K562 (cell line): ENCODE data around the gene TSPYL4. TPM values are rescaled to one million over a fixed set of nuclear protein-coding genes. Genes with fewer than 3 reads are reported as not detected.

Experiments
- EP300 ChIP-seq: IDR thresholded peaks from 2 replicates; pipeline ENCODE4 v1.6.1; 2012; ENCODE audit warnings: low read length, improper control_type of control experiment
- HNRNPH1 ChIP-seq: fragments of 200-400 bp; formaldehyde crosslinking; optimal IDR thresholded peaks from 2 replicates; pipeline ENCODE3; 2017; ENCODE audit warnings: low read depth, mild to moderate bottlenecking, low read length, moderate library complexity
- HOXB6 ChIP-seq: fragments of 250-450 bp; sonication (Bioruptor Pico); IDR thresholded peaks from 2 replicates; pipeline ENCODE4 v1.5.1; 2022; ENCODE audit warnings: mild to moderate bottlenecking, borderline replicate concordance
- MYNN ChIP-seq, 2 experiments: sonication (generic); formaldehyde crosslinking in 1 of 2; IDR thresholded peaks; 2 replicates each; pipeline versions ENCODE4 v1.5.0 to v1.6.1; 2016 to 2020; ENCODE audit warnings: antibody characterized with exemption in 1 of 2, missing genetic modification reagents in 1 of 2
- REST ChIP-seq, 2 experiments: fragments of 450-650 bp; formaldehyde crosslinking in 1 of 2; IDR thresholded peaks; 2 replicates each; pipeline versions ENCODE4 v1.4.0 to v1.6.1; 2014 to 2020; ENCODE audit warnings: mild to moderate bottlenecking in 2 of 2, borderline replicate concordance in 1 of 2, low read depth in 1 of 2
- SIRT6 ChIP-seq: IDR thresholded peaks from one replicate; pipeline ENCODE4 v1.6.1; 2012; ENCODE audit warnings: low read depth, mild to moderate bottlenecking, control low read depth, inconsistent platforms, low read length, moderate library complexity
- SMARCA4 ChIP-seq: fragments of 450-650 bp; IDR thresholded peaks from 2 replicates; pipeline ENCODE4 v1.6.1; 2016
- SMARCA5 ChIP-seq: fragments of 450-650 bp; IDR thresholded peaks from 2 replicates; pipeline ENCODE4 v1.6.1; 2016
- TBL1XR1 ChIP-seq, 2 experiments: IDR thresholded peaks; 2 replicates each; pipeline ENCODE4 v1.6.1; 2012; ENCODE audit warnings: improper control_type of control experiment in 2 of 2, low read length in 2 of 2, mild to moderate bottlenecking in 1 of 2
- TOE1 ChIP-seq, 2 experiments: fragments of 450-650 bp in 1 of 2; sonication (generic) in 1 of 2; formaldehyde crosslinking in 1 of 2; IDR thresholded peaks; 2 replicates each; pipeline versions ENCODE4 v1.7.1 to v1.8.0; 2016 to 2022; ENCODE audit warnings: borderline replicate concordance in 2 of 2, mild to moderate bottlenecking in 2 of 2, antibody characterized with exemption in 1 of 2, inconsistent platforms in 1 of 2, low read depth in 1 of 2, missing genetic modification reagents in 1 of 2, moderate library complexity in 1 of 2
- ZBTB1 ChIP-seq: sonication (generic); formaldehyde crosslinking; IDR thresholded peaks from 2 replicates; pipeline ENCODE4 v1.8.1; 2023; ENCODE audit warnings: missing genetic modification reagents, low read depth, mild to moderate bottlenecking, borderline replicate concordance
- ZBTB17 ChIP-seq: fragments of 450-650 bp; formaldehyde crosslinking; IDR thresholded peaks from 2 replicates; pipeline ENCODE4 v1.4.0; 2020; ENCODE audit warnings: mild to moderate bottlenecking
- ZFP36 ChIP-seq: fragments of 150-350 bp; IDR thresholded peaks from 2 replicates; pipeline ENCODE4 v1.6.1; 2018; ENCODE audit warnings: low read length, low read depth; ENCODE audit not compliant: partially characterized antibody
- ZNF277 ChIP-seq: fragments of 250-450 bp; sonication (Bioruptor Pico); IDR thresholded peaks from 2 replicates; pipeline ENCODE4 v1.8.0; 2022; ENCODE audit warnings: inconsistent platforms, mild to moderate bottlenecking, moderate library complexity, borderline replicate concordance
- ZNF740 ChIP-seq, 3 experiments: fragments of 200-800 bp in 1 of 3; sonication (Bioruptor generic) in 1 of 3; sonication (generic) in 1 of 3; formaldehyde crosslinking in 1 of 3; IDR thresholded peaks; 2 replicates each; pipeline versions ENCODE4 v1.6.1 to v1.8.0; 2016 to 2022; ENCODE audit warnings: mild to moderate bottlenecking in 2 of 3, missing compliant biosample characterization in 2 of 3, missing genetic modification characterization in 2 of 3, missing genetic modification reagents in 1 of 3
- ZNF75A ChIP-seq: fragments of 450-650 bp; formaldehyde crosslinking; IDR thresholded peaks from 2 replicates; pipeline ENCODE4 v1.4.0; 2020; ENCODE audit warnings: mild to moderate bottlenecking
- polyA plus RNA-seq, 8 experiments: library from polyadenylated mRNA; depleted of rRNA in 4 of 8; stranded (reverse) in 5 of 8; unstranded in 3 of 8; fragments of >200 nt; fragmentation: Nextera tagmentation in 2 of 8; fragmentation: Illumina TruSeq in 1 of 8; extraction: Ambion mirVana in 2 of 8; extraction: Trizol in 1 of 8; gene quantifications; 2 replicates each; pipeline versions ENCODE4 v1.2.1 to v1.2.3, GENCODE V29; 2011 to 2014; ENCODE audit warnings: inconsistent platforms in 1 of 8, missing spikeins in 1 of 8
- total RNA-seq, 7 experiments: library from RNA; depleted of rRNA in 6 of 7; stranded (reverse); fragments of >200 nt in 6 of 7; fragmentation: Illumina TruSeq in 2 of 7; extraction: Trizol in 2 of 7; gene quantifications; 2 replicates each; pipeline versions ENCODE4 v1.2.1 to v1.2.3, GENCODE V29; 2011 to 2021; ENCODE audit warnings: low replicate concordance in 1 of 7

The TSPYL4 gene
- total and polyA plus RNA-seq, 9 of the 15 experiments (the other 6 are each of a cell fraction or from before 2014, with no cell fraction given), result 0.69 to 18.0 (median 9.1) TPM

DNA sequence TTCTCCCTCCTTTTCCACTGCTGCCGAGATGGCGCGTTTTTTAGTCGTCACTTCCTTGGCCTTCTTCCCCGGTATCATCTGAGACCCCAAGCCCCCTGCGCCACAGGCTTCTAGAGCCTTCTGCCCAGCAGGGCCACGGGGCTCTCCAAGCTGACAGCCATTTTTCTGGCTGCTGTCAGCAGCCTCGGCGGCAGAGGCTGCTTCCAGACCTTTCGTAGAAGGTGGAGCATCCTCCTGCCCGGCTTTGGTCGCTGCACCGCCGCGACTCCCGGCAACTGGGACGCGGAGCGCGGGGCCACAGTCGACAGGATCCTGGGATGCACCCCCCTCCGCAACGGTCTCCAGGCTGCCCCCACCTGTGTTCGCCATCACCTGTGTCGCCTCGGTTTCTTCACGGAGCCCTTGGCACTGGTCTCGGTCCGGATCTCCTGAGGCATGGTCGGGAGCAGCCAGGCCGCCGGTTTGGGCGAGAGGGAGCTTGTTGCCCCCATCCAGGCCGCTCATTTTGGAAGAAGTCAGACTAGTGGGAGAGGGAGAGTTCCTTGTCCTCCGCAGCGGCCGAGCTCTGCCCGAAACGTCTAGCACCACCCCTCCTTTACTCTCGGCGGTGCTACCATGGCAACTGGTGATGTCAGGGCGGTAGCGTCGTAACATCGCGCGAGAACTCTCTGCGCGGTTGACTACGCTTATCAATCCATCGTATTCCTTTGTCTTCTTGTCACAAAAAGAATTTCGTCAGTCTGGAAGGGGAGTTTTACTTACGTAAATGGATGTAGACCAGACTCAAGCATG lies at the start of gene TSPYL4 (continued):
- TF ChIP-seq ZNF740 (CRISPR knock-in tag; IDR thresholded peaks at IDR 0.05), result 0 out of 2 replicates have a peak, but pooled peaks have one; percentile 57
- no peak for TF ChIP-seq ZNF740 (tag; IDR thresholded peaks at IDR 0.05)
- no peak for TF ChIP-seq EP300
- TF ChIP-seq TOE1 (IDR thresholded peaks at IDR 0.05; ENCODE audit: borderline replicate concordance), result no peak
- TF ChIP-seq TOE1 (CRISPR knock-in tag; IDR thresholded peaks at IDR 0.05; ENCODE audit: borderline replicate concordance, low read depth), result no peak
- TF ChIP-seq ZNF75A (CRISPR knock-in tag), result no peak
- TF ChIP-seq HNRNPH1, result no peak
- no peak for TF ChIP-seq ZBTB1
- TF ChIP-seq TBL1XR1 (IDR thresholded peaks at IDR 0.05; ENCODE audit: low read length in 2 of 2), result 0 out of 4 replicates have a peak, but pooled peaks of 1 of the 2 experiments have one; percentile 19
- TF ChIP-seq SIRT6, result no peak
- no peak for TF ChIP-seq HOXB6 (CRISPR knock-in tag)
- TF ChIP-seq ZNF277 (CRISPR knock-in tag), result no peak
- TF ChIP-seq ZBTB17, result no peak
- no peak for TF ChIP-seq REST (IDR thresholded peaks at IDR 0.05; ENCODE audit: borderline replicate concordance)
- no peak for TF ChIP-seq REST (CRISPR knock-in tag; IDR thresholded peaks at IDR 0.05; ENCODE audit: low read depth)
- TF ChIP-seq ZFP36, result no peak
- TF ChIP-seq MYNN (IDR thresholded peaks at IDR 0.05), result no peak
- TF ChIP-seq MYNN (CRISPR knock-in tag; IDR thresholded peaks at IDR 0.05), result no peak
- no peak for TF ChIP-seq SMARCA4
- no peak for TF ChIP-seq SMARCA5
